ENCODE data around the gene WDR27. TPM values are rescaled to one million over a fixed set of nuclear protein-coding genes. Genes with fewer than 3 reads are reported as not detected.

Gene WDR27
- total and polyA plus RNA-seq, 10 of the 15 experiments (the other 5 are each of a cell fraction or from before 2014, with no cell fraction given), result 1.9 to 33.2 (median 19.0) TPM

- CTCF ChIA-PET, result no interaction called here
- Histone ChIP-seq H3K27me3 (replicated peaks in 1 of 2; ENCODE audit: control insufficient read depth in 2 of 2, insufficient read depth in 2 of 2, low read length in 1 of 2) (no peaks in the 10 kb centered on the region), H4K20me1 (ENCODE audit: control insufficient read depth, insufficient read depth) (no peaks in the 10 kb centered on the region), H3K9me3 (replicated peaks; ENCODE audit: control insufficient read depth, insufficient read depth, low read length) (no peaks in the 10 kb centered on the region), H3K79me2 (ENCODE audit: control insufficient read depth, insufficient read depth, low read length) (no peaks in the 10 kb centered on the region), H3K36me3 (ENCODE audit: control insufficient read depth in 2 of 2, insufficient read depth in 2 of 2, low read length in 1 of 2) (no peaks in the 10 kb centered on the region), H3K4me3 (no peak overlapping the region), H3K27ac (ENCODE audit: control insufficient read depth, insufficient read depth) (no peak overlapping the region), H3K9ac (ENCODE audit: control insufficient read depth, insufficient read depth, low read length) (no peak overlapping the region), H3K4me2 (ENCODE audit: control insufficient read depth, insufficient read depth) (no peak overlapping the region), H2AFZ (ENCODE audit: control insufficient read depth, low read depth, low read length) (no peak overlapping the region), H3K4me1 (ENCODE audit: control insufficient read depth, insufficient read depth, low read length) (no peaks in the 10 kb centered on the region)
- RAD21 ChIA-PET (ENCODE audit: unreplicated experiment), result no interaction called here
- FAIRE-seq, result no peak
- SMC1A ChIA-PET (ENCODE audit: uncharacterized antibody, unreplicated experiment), result no interaction called here
- ATAC-seq, result no peak
- 73% methylated on average over 9 of the region's 9 CpGs for WGBS (ENCODE audit: insufficient coverage, insufficient replicate concordance, low lambda C conversion rate, missing lambda C conversion rate)
- BruUV-seq (replicated peaks), result no TSS peak
- intact Hi-C loops (cut with micrococcal nuclease; ENCODE audit: unreplicated experiment), result no loop called here
- POLR2A ChIA-PET, result no interaction called here
- no peak for DNase-seq (ENCODE audit: low read depth, low spot score)
- TF ChIP-seq EED (IDR thresholded peaks at IDR 0.05; ENCODE audit: low read depth), result no peak
- TF ChIP-seq RUNX3 (IDR thresholded peaks at IDR 0.05; ENCODE audit: low read length), result no peak
- in situ Hi-C loops (cut with MboI), result no loop called here
Observed at GRCh38 chr6:169738204-169738975, 36.6 kb upstream of the WDR27 start.

- ChIA-PET RAD21 (ENCODE audit: unreplicated experiment) (no interaction called here), CTCF (no interaction called here), SMC1A (ENCODE audit: uncharacterized antibody, unreplicated experiment) (no interaction called here), POLR2A (no interaction called here)
- Histone ChIP-seq H3K9ac (ENCODE audit: control insufficient read depth, insufficient read depth, low read length) (no peak overlapping the region), H3K4me3 (no peak overlapping the region), H2AFZ (ENCODE audit: control insufficient read depth, low read depth, low read length) (no peak overlapping the region), H4K20me1 (ENCODE audit: control insufficient read depth, insufficient read depth) (no peaks in the 10 kb centered on the region), H3K27ac (ENCODE audit: control insufficient read depth, insufficient read depth) (no peak overlapping the region), H3K27me3 (replicated peaks in 1 of 2; ENCODE audit: control insufficient read depth in 2 of 2, insufficient read depth in 2 of 2, low read length in 1 of 2) (no peaks in the 10 kb centered on the region), H3K9me3 (replicated peaks; ENCODE audit: control insufficient read depth, insufficient read depth, low read length) (no peaks in the 10 kb centered on the region), H3K4me1 (ENCODE audit: control insufficient read depth, insufficient read depth, low read length) (no peaks in the 10 kb centered on the region), H3K4me2 (ENCODE audit: control insufficient read depth, insufficient read depth) (no peak overlapping the region), H3K36me3 (ENCODE audit: control insufficient read depth in 2 of 2, insufficient read depth in 2 of 2, low read length in 1 of 2) (no peaks in the 10 kb centered on the region), H3K79me2 (ENCODE audit: control insufficient read depth, insufficient read depth, low read length) (no peaks in the 10 kb centered on the region)
- DNase-seq (ENCODE audit: low read depth, low spot score), result no peak
- no TSS peak for BruUV-seq (replicated peaks)
- in situ Hi-C loops (cut with MboI), result no loop called here
- FAIRE-seq, result no peak
- intact Hi-C loops (cut with micrococcal nuclease; ENCODE audit: unreplicated experiment), result loop anchor here (10.0 kb wide), 1 partner anchor 575 kb away; the partner anchor contains the start of gene FAM120B
- ATAC-seq, result no peak
- TF ChIP-seq RAD51 (IDR thresholded peaks at IDR 0.05) (no peak), NR2C2 (IDR thresholded peaks at IDR 0.05; ENCODE audit: borderline replicate concordance, control insufficient read depth, insufficient read length, low read depth) (no peak), ZBTB40 (IDR thresholded peaks at IDR 0.05; ENCODE audit: borderline replicate concordance) (no peak), TBL1XR1 (IDR thresholded peaks at IDR 0.05; ENCODE audit: low read depth, low read length) (no peak), USF2 (IDR thresholded peaks at IDR 0.05; ENCODE audit: borderline replicate concordance, low read depth, low read length) (no peak), EZH2 (IDR thresholded peaks at IDR 0.05; ENCODE audit: borderline replicate concordance, control insufficient read depth, low read depth, low read length) (no peak), RFX5 (IDR thresholded peaks at IDR 0.05; ENCODE audit: low read depth, low read length) (no peak), RCOR1 (conservative IDR thresholded peaks at IDR 0.05; ENCODE audit: low read depth, low read length) (no peak), BCL3 (IDR thresholded peaks at IDR 0.05; ENCODE audit: borderline replicate concordance, insufficient read depth, low read depth, low read length, poor library complexity, severe bottlenecking) (no peak)
Observed at GRCh38 chr6:169729961-169730360, 28.1 kb upstream of the WDR27 start.
